HepG2 (cell line): ENCODE results near the gene NUFIP2. TPM values are rescaled to one million over a fixed set of nuclear protein-coding genes. Genes with fewer than 3 reads are reported as not detected.

Experiments
- ATAC-seq: fragments of 200-7000 bp; cut with Tn5 transposase; 3 replicates; pipeline ENCODE4 v1.9.1; 2020; ENCODE audit warnings: mild to moderate bottlenecking, moderate library complexity
- BruUV-seq: library from RNA; stranded (reverse); fragments of 400-500 nt; replicated peaks from 2 replicates; lab custom pipeline; 2021; lab: Mats Ljungman, UMichigan
- CTCF ChIA-PET: fragments of 300-600 bp; formaldehyde crosslinking; extraction: SDS; loops from one replicate; lab custom pipeline; 2021; ENCODE audit warnings: low total read pairs, inconsistent platforms, low intra/inter-chr PET ratio; lab: Yijun Ruan, JAX
- POLR2A ChIA-PET: fragments of 350-600 bp; sonication (Branson Sonifier 250); formaldehyde crosslinking; loops from one replicate; lab custom pipeline; 2020; ENCODE audit warnings: antibody characterized with exemption, inconsistent platforms; lab: Yijun Ruan, JAX
- DNase-seq: peaks from one replicate; pipeline ENCODE4 v3.0.0-alpha.2; 2015; ENCODE audit warnings: low spot score
- FAIRE-seq: peaks from 3 replicates; lab custom pipeline; 2011; peaks lifted over from hg19 to GRCh38; lab: Jason Lieb, UNC
- H2AFZ ChIP-seq: one replicate; pipeline ENCODE4 v1.6.1; 2011; ENCODE audit warnings: low read length, inconsistent platforms
- H3K27ac ChIP-seq: fragments of 300-600 bp; 3 replicates; pipeline ENCODE4 v1.8.0; 2011; ENCODE audit warnings: mixed run types, mild to moderate bottlenecking, mixed read lengths, low read length, inconsistent platforms; ENCODE audit not compliant: insufficient read depth; ENCODE audit errors: extremely low read length
- H3K27me3 ChIP-seq, 2 experiments: fragments of 200-600 bp in 1 of 2; 2 replicates in 1 of 2; 3 replicates in 1 of 2; pipeline versions ENCODE4 v1.6.0 to v1.8.0; 2011; ENCODE audit warnings: low read length in 2 of 2, mild to moderate bottlenecking in 2 of 2, moderate library complexity in 2 of 2, inconsistent platforms in 1 of 2; ENCODE audit not compliant: insufficient read depth in 2 of 2, control insufficient read depth in 1 of 2
- H3K36me3 ChIP-seq, 2 experiments: fragments of 200-600 bp in 1 of 2; replicated peaks in 1 of 2; 2 replicates in 1 of 2; 3 replicates in 1 of 2; pipeline versions ENCODE4 v1.5.1 to v1.8.0; 2011; ENCODE audit warnings: low read length in 2 of 2, inconsistent platforms in 1 of 2; ENCODE audit not compliant: insufficient read depth in 2 of 2, control insufficient read depth in 1 of 2
- H3K4me1 ChIP-seq: 2 replicates; pipeline ENCODE4 v1.5.1; 2012; ENCODE audit warnings: low read length, inconsistent platforms; ENCODE audit not compliant: insufficient read depth
- H3K4me2 ChIP-seq: 2 replicates; pipeline ENCODE4 v1.6.0; 2011; ENCODE audit warnings: low read depth, low read length, inconsistent platforms
- H3K4me3 ChIP-seq, 3 experiments: fragments of 200-600 bp in 1 of 3; sonication (generic), shearing (Covaris generic) in 1 of 3; replicated peaks in 1 of 3; 2 replicates each; pipeline ENCODE4 v1.5.1; 2011 to 2016; ENCODE audit warnings: low read length in 3 of 3, inconsistent platforms in 2 of 3, low read depth in 2 of 3, mild to moderate bottlenecking in 2 of 3, control low read depth in 1 of 3, mixed read lengths in 1 of 3; ENCODE audit not compliant: insufficient read depth in 1 of 3
- H3K79me2 ChIP-seq: one replicate; pipeline ENCODE4 v1.6.1; 2011; ENCODE audit warnings: low read length, inconsistent platforms; ENCODE audit not compliant: insufficient read depth
- H3K9ac ChIP-seq: 2 replicates; pipeline ENCODE4 v1.6.0; 2011; ENCODE audit warnings: mild to moderate bottlenecking, low read depth, low read length, inconsistent platforms; ENCODE audit not compliant: insufficient read depth
- H3K9me3 ChIP-seq: 2 replicates; pipeline ENCODE4 v1.5.1; 2012; ENCODE audit warnings: mild to moderate bottlenecking, low read length
- H4K20me1 ChIP-seq: 2 replicates; pipeline ENCODE4 v1.6.0; 2011; ENCODE audit warnings: inconsistent platforms, mild to moderate bottlenecking, low read length, moderate library complexity; ENCODE audit not compliant: insufficient read depth
- CSRNP2 ChIP-seq: sonication (generic); formaldehyde crosslinking; conservative IDR thresholded peaks from 2 replicates; pipeline ENCODE4 v1.8.0; 2022; ENCODE audit warnings: low read depth, missing genetic modification reagents
- MXD4 ChIP-seq: IDR thresholded peaks from 2 replicates; pipeline ENCODE4 v1.6.1; 2016; ENCODE audit warnings: mild to moderate bottlenecking, missing biosample characterization, missing genetic modification reagents
- MYNN ChIP-seq: sonication (generic); formaldehyde crosslinking; IDR thresholded peaks from 2 replicates; pipeline ENCODE4 v1.4.0; 2020; ENCODE audit warnings: mild to moderate bottlenecking, low read depth, missing genetic modification reagents
- NR1H2 ChIP-seq: sonication (generic); formaldehyde crosslinking; IDR thresholded peaks from 2 replicates; pipeline ENCODE4 v1.8.1; 2022; ENCODE audit warnings: low read depth, missing genetic modification reagents, borderline replicate concordance
- RARA ChIP-seq: IDR thresholded peaks from 2 replicates; pipeline ENCODE4 v1.6.1; 2016; ENCODE audit warnings: missing genetic modification reagents, missing compliant biosample characterization
- RORA ChIP-seq: sonication (generic); formaldehyde crosslinking; IDR thresholded peaks from 2 replicates; pipeline ENCODE4 v1.5.0; 2020; ENCODE audit warnings: mild to moderate bottlenecking, missing genetic modification reagents, moderate library complexity
- SCMH1 ChIP-seq: sonication (generic); formaldehyde crosslinking; IDR thresholded peaks from 2 replicates; pipeline ENCODE4 v1.9.0; 2021; ENCODE audit warnings: missing genetic modification reagents, mild to moderate bottlenecking, borderline replicate concordance
- SRSF9 ChIP-seq: fragments of 200-400 bp; formaldehyde crosslinking; IDR thresholded peaks from 2 replicates; pipeline ENCODE4 v1.6.1; 2018; ENCODE audit warnings: borderline replicate concordance, mild to moderate bottlenecking, low read depth, low read length; ENCODE audit not compliant: insufficient read depth, poor library complexity, severe bottlenecking
- ZBTB21 ChIP-seq: sonication (generic); formaldehyde crosslinking; IDR thresholded peaks from 2 replicates; pipeline ENCODE4 v1.4.0; 2020; ENCODE audit warnings: missing genetic modification reagents
- ZNF367 ChIP-seq: sonication (generic); formaldehyde crosslinking; IDR thresholded peaks from 2 replicates; pipeline ENCODE4 v1.4.0; 2020; ENCODE audit warnings: missing genetic modification reagents, borderline replicate concordance
- ZNF564 ChIP-seq: sonication (generic); formaldehyde crosslinking; IDR thresholded peaks from 2 replicates; pipeline ENCODE4 v1.8.1; 2023; ENCODE audit warnings: mild to moderate bottlenecking, missing genetic modification reagents
- ZNF670 ChIP-seq: sonication (generic); formaldehyde crosslinking; IDR thresholded peaks from 2 replicates; pipeline ENCODE4 v1.8.0; 2022; ENCODE audit warnings: mild to moderate bottlenecking, missing genetic modification reagents, borderline replicate concordance
- ZNF740 ChIP-seq: sonication (generic); formaldehyde crosslinking; IDR thresholded peaks from 2 replicates; pipeline ENCODE4 v1.4.0; 2020; ENCODE audit warnings: missing genetic modification reagents
- ZSCAN25 ChIP-seq: sonication (generic); formaldehyde crosslinking; IDR thresholded peaks from 2 replicates; pipeline ENCODE4 v1.8.0; 2022; ENCODE audit warnings: mild to moderate bottlenecking, missing genetic modification reagents
- WGBS: methylation state at CpG from one replicate; pipeline ENCODE4 v1.1.6; 2017; ENCODE audit warnings: low lambda C conversion rate; 5-methylcytosine and 5-hydroxymethylcytosine counted together
- in situ Hi-C: cut with HindIII; loops from 2 replicates; pipeline ENCODE4 v1.10.0; 2017; ENCODE audit warnings: low pct_unique_long_range_greater_than_20kb; ENCODE audit not compliant: extremely low pct_ligation_motif_present
- intact Hi-C: fragments of 100-400 bp; cut with micrococcal nuclease; formaldehyde crosslinking; loops from one replicate; pipeline ENCODE4 v1.10.0; 2022; ENCODE audit not compliant: unreplicated experiment
- polyA plus RNA-seq, 8 experiments: library from polyadenylated mRNA; depleted of rRNA in 3 of 8; stranded (reverse) in 7 of 8; unstranded in 1 of 8; fragments of >200 nt; fragmentation: Illumina TruSeq in 4 of 8; extraction: Trizol in 4 of 8; gene quantifications; 2 replicates each; pipeline versions ENCODE4 v1.2.1 to v1.2.3, GENCODE V29; 2011 to 2016; ENCODE audit warnings: low read depth in 4 of 8, missing spikeins in 1 of 8, mixed read lengths in 1 of 8; ENCODE audit not compliant: insufficient read depth in 1 of 8
- total RNA-seq, 5 experiments: library from RNA; depleted of rRNA; stranded (reverse); fragments of >200 nt; fragmentation: Illumina TruSeq; extraction: Trizol; gene quantifications; 2 replicates each; pipeline ENCODE4 v1.2.3, GENCODE V29; 2016; ENCODE audit warnings: low read depth in 1 of 5

The NUFIP2 gene
- total and polyA plus RNA-seq, 2 of the 13 experiments (the other 11 are each of a cell fraction or from before 2014, with no cell fraction given) = 10.3 to 30.8 TPM

- TF ChIP-seq NR1H2 (CRISPR knock-in tag) (no peak), ZSCAN25 (CRISPR knock-in tag) (no peak)
Measured at GRCh38 chr17:29327412-29327811, 33.5 kb upstream of the NUFIP2 start (continued).

GRCh38 chr17:29326023-29326813 lies 32.3 kb upstream of the NUFIP2 start:
- no peaks in the 10 kb centered on the region for H3K36me3 ChIP-seq
- ATAC-seq (no peak), FAIRE-seq (no peak), DNase-seq (no peak)
- ChIA-PET POLR2A (no interaction called here), CTCF (no interaction called here)
- BruUV-seq = no TSS peak
- 52% methylated on average over 6 of the region's 6 CpGs for WGBS
- TF ChIP-seq RARA (CRISPR knock-in tag) = no peak
- no peak for TF ChIP-seq ZNF740 (CRISPR knock-in tag)
- TF ChIP-seq CSRNP2 (CRISPR knock-in tag) = no peak
- no peak for TF ChIP-seq SRSF9
- no peak for TF ChIP-seq MXD4 (CRISPR knock-in tag)
- no peak for TF ChIP-seq MYNN (CRISPR knock-in tag)
- TF ChIP-seq ZBTB21 (CRISPR knock-in tag) = no peak
- no peak for TF ChIP-seq ZNF564
- no peak for TF ChIP-seq RORA
- no peak for TF ChIP-seq ZNF670 (CRISPR knock-in tag)
- no peak for TF ChIP-seq ZNF367
- no peak for TF ChIP-seq SCMH1 (CRISPR knock-in tag)
- H3K4me2 ChIP-seq = no peak overlapping the region
- no peaks in the 10 kb centered on the region for H3K9me3 ChIP-seq
- peaks cover 7% of the 10 kb centered on the region for H3K4me1 ChIP-seq
- H3K27ac ChIP-seq = no peak overlapping the region
- H3K27me3 ChIP-seq = no peaks in the 10 kb centered on the region
- no peak overlapping the region for H3K9ac ChIP-seq
- no peaks in the 10 kb centered on the region for H4K20me1 ChIP-seq
- in situ Hi-C loops (no loop called here), intact Hi-C loops (no loop called here)
- H3K79me2 ChIP-seq = no peaks in the 10 kb centered on the region
- no peak overlapping the region for H2AFZ ChIP-seq
- H3K4me3 ChIP-seq = no peak overlapping the region
